Pancreas (tissue), 10 donors: ENCODE data around the gene MOCOS. TPM values are rescaled to one million over a fixed set of nuclear protein-coding genes. Genes with fewer than 3 reads are reported as not detected.

Experiments
- ATAC-seq, 4 donors: fragments of 200-7000 bp; cut with Tn5 transposase; one replicate each; pipeline versions ENCODE4 v1.8.0 to v1.9.1; 2020; ENCODE audit warnings: mild to moderate bottlenecking in 4 of 4, moderate library complexity in 4 of 4
- DNase-seq, 6 donors: peaks; one replicate each; pipeline ENCODE4 v3.0.0-alpha.2; 2020
- FAIRE-seq: peaks from 2 replicates; lab custom pipeline; 2012; peaks lifted over from hg19 to GRCh38; lab: Jason Lieb, UNC
- H3K27ac ChIP-seq, 4 donors: fragments of 200-600 bp; sonication (generic); 1 replicate in 3 of 4; 2 replicates in 1 of 4; pipeline versions ENCODE4 v1.5.0 to v1.8.0; 2020
- H3K27me3 ChIP-seq, 4 donors: fragments of 200-600 bp; one replicate each; pipeline ENCODE4 v1.8.0; 2021
- H3K36me3 ChIP-seq, 3 donors: fragments of 200-600 bp; sonication (generic) in 1 of 3; one replicate each; pipeline versions ENCODE4 v1.5.0 to v1.8.0; 2020 to 2021
- H3K4me1 ChIP-seq, 3 donors: fragments of 200-600 bp; one replicate each; pipeline ENCODE4 v1.8.0; 2021
- H3K4me3 ChIP-seq, 4 donors: fragments of 200-600 bp; sonication (generic) in 2 of 4; one replicate each; pipeline versions ENCODE4 v1.5.0 to v1.8.0; 2020 to 2021
- H3K9me3 ChIP-seq, 4 donors: fragments of 200-600 bp; one replicate each; pipeline ENCODE4 v1.8.0; 2021
- WGBS, 2 donors: extraction: QIAGEN DNeasy Blood & Tissue Kit; methylation state at CpG; one replicate each; pipeline ENCODE4 v1.1.7; 2013; 5-methylcytosine and 5-hydroxymethylcytosine counted together
- intact Hi-C, 3 donors: fragments of 100-400 bp; cut with DNase I; formaldehyde crosslinking; loops; one replicate each; pipeline versions ENCODE4 v1.11.1 to v1.14.2; 2022
- polyA plus RNA-seq, 2 donors: library from polyadenylated mRNA; stranded (reverse); fragments of 200-250 nt; gene quantifications; one replicate each; pipeline ENCODE4 v1.2.3, GENCODE V29; 2013
- total RNA-seq, 6 donors: library from RNA; stranded (reverse); fragmentation: NEBNext Ultra II Directional in 4 of 6; extraction: Animal tissue kit (Norgen Biotek cat#: 25700) in 4 of 6; gene quantifications; one replicate each; pipeline versions ENCODE4 v1.2.1 to v1.2.4, GENCODE V29; 2021 to 2023
- TF ChIP-seq, protein P1 (sequence below), 4 donors: fragments of 200-600 bp; sonication (generic) in 3 of 4; IDR thresholded peaks; one replicate each; pipeline versions ENCODE4 v1.5.0 to v1.8.0; 2021; ENCODE audit warnings: antibody characterized with exemption in 4 of 4
- donor health status: healthy with polysubstance abuse.
- donor health status: DM: no; HTN: no; CAD: no; lungs with moderate emphysema.
- donor health status: DM: no; HTN: no; CAD: no.
- donor health status: control.
- donor health status: control.
- donor health status: Bipolar disorder and iron deficiency.
- donor health status: DM: yes; HTN: yes; CAD: no.
- donor health status: DM: no; HTN: no; CAD: no.
- donor health status: DM: no; HTN: no; CAD: no.
- donor health status: DM: yes; HTN: yes; CAD: no.

The MOCOS gene
- total and polyA plus RNA-seq, 8 donors, result 0.49 to 1.6 (median 0.92) TPM

DNA sequence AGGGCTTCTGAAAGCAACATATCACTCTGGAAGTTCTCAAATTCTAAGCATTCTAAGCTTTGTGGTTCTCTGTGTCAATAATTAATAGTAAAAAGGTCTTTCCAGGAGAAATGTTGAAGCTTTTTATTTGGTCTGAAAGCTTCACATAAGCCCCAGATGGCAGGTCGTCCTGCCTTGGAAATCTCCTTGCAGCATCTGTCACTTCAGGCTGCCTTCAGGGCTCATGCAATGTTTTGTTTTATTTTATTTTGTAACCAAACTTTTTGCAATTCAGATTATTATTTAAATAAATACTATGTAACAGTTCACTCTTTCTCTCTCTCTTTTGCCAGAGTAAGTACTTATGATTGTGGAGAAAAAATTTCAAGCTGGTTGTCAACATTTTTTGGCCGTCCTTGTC is 63.5 kb downstream of the MOCOS start:
- Histone ChIP-seq H3K36me3 (no peaks in the 10 kb centered on the region), H3K9me3 (no peaks in the 10 kb centered on the region), H3K27ac (no peak overlapping the region), H3K27me3 (no peaks in the 10 kb centered on the region), H3K4me1 (no peaks in the 10 kb centered on the region), H3K4me3 (no peak overlapping the region)
- intact Hi-C loops, result no loop called here
- DNase-seq, result no peak
- no peak for FAIRE-seq
- TF ChIP-seq, protein P1, sequence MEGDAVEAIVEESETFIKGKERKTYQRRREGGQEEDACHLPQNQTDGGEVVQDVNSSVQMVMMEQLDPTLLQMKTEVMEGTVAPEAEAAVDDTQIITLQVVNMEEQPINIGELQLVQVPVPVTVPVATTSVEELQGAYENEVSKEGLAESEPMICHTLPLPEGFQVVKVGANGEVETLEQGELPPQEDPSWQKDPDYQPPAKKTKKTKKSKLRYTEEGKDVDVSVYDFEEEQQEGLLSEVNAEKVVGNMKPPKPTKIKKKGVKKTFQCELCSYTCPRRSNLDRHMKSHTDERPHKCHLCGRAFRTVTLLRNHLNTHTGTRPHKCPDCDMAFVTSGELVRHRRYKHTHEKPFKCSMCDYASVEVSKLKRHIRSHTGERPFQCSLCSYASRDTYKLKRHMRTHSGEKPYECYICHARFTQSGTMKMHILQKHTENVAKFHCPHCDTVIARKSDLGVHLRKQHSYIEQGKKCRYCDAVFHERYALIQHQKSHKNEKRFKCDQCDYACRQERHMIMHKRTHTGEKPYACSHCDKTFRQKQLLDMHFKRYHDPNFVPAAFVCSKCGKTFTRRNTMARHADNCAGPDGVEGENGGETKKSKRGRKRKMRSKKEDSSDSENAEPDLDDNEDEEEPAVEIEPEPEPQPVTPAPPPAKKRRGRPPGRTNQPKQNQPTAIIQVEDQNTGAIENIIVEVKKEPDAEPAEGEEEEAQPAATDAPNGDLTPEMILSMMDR (IDR thresholded peaks at IDR 0.05), result no peak
- 75 to 86% methylated on average over 2 of the region's 2 CpGs for WGBS, 2 donors
- ATAC-seq, result no peak

DNA sequence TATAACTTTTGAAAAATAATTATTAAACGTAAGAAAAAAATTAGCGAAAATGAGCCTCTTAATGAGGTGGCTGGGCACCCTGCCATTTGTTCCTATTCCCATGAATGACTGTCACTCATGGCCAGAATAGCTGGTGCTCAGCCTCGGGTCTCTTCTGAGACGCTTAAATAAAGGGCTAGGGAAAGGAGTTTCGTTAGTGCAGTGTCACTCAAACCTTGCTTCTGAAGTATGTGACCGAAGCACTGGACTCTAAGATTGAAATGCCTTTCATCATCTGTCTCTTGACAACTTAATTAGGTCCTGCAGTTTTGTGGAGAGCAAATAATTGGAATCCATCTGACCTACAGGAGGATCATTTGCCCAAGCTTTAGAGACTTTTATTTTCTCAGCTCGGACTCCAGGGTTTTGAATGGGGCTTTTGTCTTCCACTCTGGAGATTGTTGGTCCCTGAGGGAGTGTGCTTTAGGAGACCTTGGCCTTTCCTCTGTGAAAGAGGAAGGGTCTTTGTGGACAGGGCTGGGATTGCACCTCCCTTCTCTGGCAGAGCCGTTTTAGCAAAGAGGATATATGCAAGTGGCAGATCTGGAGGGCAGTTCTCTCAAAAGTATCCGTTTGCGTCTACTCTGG is 67.9 kb downstream of the MOCOS start:
- H3K4me3 ChIP-seq, result no peak overlapping the region

DNA sequence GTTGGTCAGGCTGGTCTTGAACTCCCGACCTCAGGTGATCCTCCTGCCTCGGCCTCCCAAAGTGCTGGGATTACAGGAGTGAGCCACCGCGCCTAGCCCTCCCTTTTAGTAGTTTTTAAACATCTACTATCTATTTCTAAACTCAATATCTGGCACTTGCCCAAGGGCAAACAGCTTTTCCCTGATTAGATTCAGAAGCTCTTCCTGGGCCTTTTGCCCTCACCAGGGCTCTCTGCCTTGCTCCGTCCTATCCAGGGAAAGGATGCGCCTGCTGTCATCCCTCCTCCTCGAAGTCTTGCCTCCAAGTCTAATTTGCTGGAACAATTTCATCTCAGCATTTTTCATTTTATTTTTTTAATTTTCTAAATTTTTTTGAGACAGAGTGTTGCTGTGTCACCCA is 68.8 kb downstream of the MOCOS start:
- no peaks in the 10 kb centered on the region for H3K9me3 ChIP-seq
- no peak overlapping the region for H3K27ac ChIP-seq
- ATAC-seq, result no peak
- no peak for DNase-seq
- H3K27me3 ChIP-seq, result no peaks in the 10 kb centered on the region
- intact Hi-C loops, result no loop called here
- no peaks in the 10 kb centered on the region for H3K36me3 ChIP-seq
- no peaks in the 10 kb centered on the region for H3K4me1 ChIP-seq
- H3K4me3 ChIP-seq, result no peak overlapping the region
- 84 to 90% methylated on average over 7 of the region's 7 CpGs for WGBS, 2 donors
- FAIRE-seq, result no peak
- TF ChIP-seq, protein P1 (IDR thresholded peaks at IDR 0.05), result no peak

More for the DNA sequence above, 67.9 kb downstream of the MOCOS start:
- WGBS, 2 donors, result 70 to 74% methylated on average over 10 of the region's 10 CpGs
- no peak overlapping the region for H3K27ac ChIP-seq
- H3K36me3 ChIP-seq, result no peaks in the 10 kb centered on the region
- TF ChIP-seq, protein P1 (IDR thresholded peaks at IDR 0.05), result no peak
- intact Hi-C loops, result no loop called here
- DNase-seq (no peak), FAIRE-seq (no peak), ATAC-seq (no peak)
- no peaks in the 10 kb centered on the region for H3K4me1 ChIP-seq
- H3K9me3 ChIP-seq, result no peaks in the 10 kb centered on the region
- H3K27me3 ChIP-seq, result no peaks in the 10 kb centered on the region

DNA sequence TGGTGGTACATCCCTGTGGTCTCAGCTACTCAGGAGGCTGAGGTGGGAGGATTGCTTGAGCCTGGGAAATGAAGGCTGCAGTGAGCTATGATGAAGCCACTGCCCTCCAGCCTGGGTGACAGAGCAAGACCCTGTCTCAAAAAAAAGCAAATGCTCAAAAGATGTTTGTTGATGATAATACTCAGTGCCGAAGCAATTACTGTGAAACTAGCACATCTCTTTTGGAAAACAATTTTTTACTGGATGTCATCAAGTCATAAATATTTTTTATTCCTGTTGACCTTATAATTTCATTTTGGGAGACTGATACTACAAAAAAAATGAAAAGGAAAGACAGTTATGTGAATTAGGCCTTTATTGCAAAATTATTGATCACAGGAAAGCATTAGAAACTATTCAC is 75.7 kb downstream of the MOCOS start:
- Histone ChIP-seq H3K36me3 (no peaks in the 10 kb centered on the region), H3K9me3 (no peaks in the 10 kb centered on the region), H3K27ac (no peak overlapping the region), H3K4me3 (no peak overlapping the region), H3K27me3 (no peaks in the 10 kb centered on the region), H3K4me1 (no peaks in the 10 kb centered on the region)
- DNase-seq (no peak), FAIRE-seq (no peak), ATAC-seq (no peak)
- TF ChIP-seq, protein P1 (IDR thresholded peaks at IDR 0.05), result no peak
- intact Hi-C loops, result loop anchor here in 1 of 3 donors (10.0 kb wide), 1 partner anchor 78 kb away; the partner anchor contains the start of gene MOCOS
- 96 to 97% methylated on average over 1 of the region's 1 CpG for WGBS, 2 donors

DNA sequence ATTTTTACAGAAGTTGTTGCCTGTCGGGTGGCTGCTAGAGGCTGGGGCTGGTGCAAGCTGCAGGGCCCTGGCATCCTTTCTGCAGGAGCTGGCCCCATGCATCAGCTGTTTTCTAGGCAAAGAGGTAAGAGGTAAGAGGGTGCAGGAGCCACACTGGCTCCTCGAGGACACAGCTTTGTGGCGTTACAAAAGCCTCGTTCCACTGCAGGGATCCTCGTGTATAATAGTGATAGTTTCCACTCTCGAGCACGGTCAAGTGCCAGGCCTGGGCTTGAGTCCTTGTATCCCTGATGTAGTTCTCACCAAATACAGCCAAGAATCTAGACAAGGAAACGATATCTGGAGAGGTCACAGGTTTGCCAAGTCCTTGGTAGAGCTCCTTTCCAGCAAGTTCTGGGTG is 77.0 kb downstream of the MOCOS start:
- no peak for DNase-seq
- H3K27ac ChIP-seq, result no peak overlapping the region

More for the DNA sequence above, 77.0 kb downstream of the MOCOS start:
- no peaks in the 10 kb centered on the region for H3K4me1 ChIP-seq
- ATAC-seq (no peak), FAIRE-seq (no peak)
- WGBS, 2 donors, result 80 to 83% methylated on average over 8 of the region's 8 CpGs
- intact Hi-C loops, result loop anchor here in 1 of 3 donors (10.0 kb wide), 1 partner anchor 79 kb away; the partner anchor contains the start of gene MOCOS
- TF ChIP-seq, protein P1 (IDR thresholded peaks at IDR 0.05), result no peak
- H3K4me3 ChIP-seq, result no peak overlapping the region
- no peaks in the 10 kb centered on the region for H3K27me3 ChIP-seq
- H3K9me3 ChIP-seq, result no peaks in the 10 kb centered on the region
- H3K36me3 ChIP-seq, result no peaks in the 10 kb centered on the region
